Esophagus mucosa (tissue), 1 donor: ENCODE results near the gene ZNF630. TPM values are rescaled to one million over a fixed set of nuclear protein-coding genes. Genes with fewer than 3 reads are reported as not detected.
"Not testable (repeated sequence)": the region's sequence is repeated elsewhere in the genome, so short reads cannot be mapped to it uniquely, and the experiment has no call there.

Source experiments
- ATAC-seq: fragments of 200-7000 bp; cut with Tn5 transposase; one replicate; pipeline ENCODE4 v1.9.1; 2020
- total RNA-seq: library from RNA; stranded (reverse); gene quantifications from one replicate; pipeline ENCODE4 v1.2.4, GENCODE V29; 2023
- donor health status: DM: yes; HTN: yes; CAD: no.

Gene ZNF630
- total RNA-seq, 1 donor from 2014 or later = 1.4 TPM

DNA sequence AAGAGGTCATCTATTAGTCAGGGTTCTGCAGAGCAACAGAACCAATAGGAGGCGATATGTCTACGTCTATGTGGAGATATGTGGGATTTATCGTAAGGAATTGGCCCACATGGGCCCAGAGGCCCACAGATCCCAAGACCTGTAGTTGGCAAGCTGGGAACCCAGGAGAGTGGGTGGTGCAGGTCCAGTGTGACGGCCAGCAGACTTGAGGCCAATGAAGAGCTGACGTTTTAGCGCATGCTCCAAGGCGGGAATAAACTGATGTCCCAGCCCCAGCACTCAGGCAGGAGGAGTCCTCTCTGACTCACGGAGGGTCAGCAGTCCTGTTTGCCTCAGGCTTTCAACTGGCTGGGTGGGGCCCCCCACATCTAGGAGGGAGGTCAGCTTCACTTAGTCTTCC, 43.3 kb downstream of the ZNF630 start:
- no peak for ATAC-seq

DNA sequence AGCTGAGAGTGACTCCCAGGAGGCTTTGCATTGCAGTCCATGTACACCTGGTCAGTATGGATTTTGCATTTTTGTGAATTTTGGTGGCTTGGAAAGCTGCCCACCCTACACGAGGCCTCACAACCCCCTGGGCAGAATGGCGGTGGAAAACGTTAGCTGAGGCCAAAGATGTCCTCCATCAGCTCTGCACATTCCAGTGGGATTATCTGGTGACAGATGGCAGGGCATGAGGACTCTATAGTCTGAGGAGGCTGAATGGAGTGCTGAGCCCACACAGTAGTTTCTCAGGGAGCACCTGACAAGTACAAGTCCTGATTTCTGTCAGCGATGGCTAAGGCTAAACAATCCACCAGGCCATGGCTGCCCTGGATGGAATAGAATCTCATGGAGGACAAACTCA, 43.9 kb downstream of the ZNF630 start:
- ATAC-seq = not testable (repeated sequence)

DNA sequence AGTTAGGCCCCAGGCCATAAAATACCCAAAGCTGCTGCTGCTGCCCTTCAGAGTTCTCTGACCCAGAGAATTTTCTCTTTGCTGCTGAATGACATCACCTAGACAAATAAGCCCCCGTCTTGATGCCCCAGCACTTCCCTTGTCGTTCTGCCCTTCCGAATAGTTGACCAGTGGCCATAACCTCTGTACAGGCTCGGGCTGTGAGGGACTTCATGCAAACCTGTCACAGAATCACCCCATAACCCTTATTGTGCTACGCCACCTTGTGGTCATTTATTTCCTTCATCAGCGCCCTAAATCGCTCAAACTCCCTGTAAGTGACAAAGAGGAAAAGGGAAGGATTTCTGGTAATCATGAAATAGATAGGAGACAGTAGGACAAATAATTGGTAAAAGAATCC, 45.9 kb downstream of the ZNF630 start:
- peak; percentile 55 for ATAC-seq

DNA sequence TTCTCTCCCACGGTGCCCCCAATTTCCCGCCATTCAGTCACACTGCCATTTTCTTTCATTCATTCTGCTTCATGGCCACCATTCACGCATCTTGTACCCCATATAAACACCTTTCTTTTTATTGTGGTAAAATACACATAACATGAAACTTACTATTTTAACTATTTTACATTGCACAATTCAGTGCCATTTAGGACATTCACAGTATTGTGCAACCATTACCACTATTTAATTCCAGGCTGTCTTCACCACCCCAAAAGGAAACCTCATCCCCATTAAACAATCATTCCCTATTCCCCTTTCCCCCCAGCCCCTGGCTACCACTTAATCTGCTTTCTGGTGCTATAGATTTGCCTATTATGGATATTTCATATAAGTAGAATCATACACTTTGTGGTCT, 48.7 kb downstream of the ZNF630 start:
- ATAC-seq = no peak

DNA sequence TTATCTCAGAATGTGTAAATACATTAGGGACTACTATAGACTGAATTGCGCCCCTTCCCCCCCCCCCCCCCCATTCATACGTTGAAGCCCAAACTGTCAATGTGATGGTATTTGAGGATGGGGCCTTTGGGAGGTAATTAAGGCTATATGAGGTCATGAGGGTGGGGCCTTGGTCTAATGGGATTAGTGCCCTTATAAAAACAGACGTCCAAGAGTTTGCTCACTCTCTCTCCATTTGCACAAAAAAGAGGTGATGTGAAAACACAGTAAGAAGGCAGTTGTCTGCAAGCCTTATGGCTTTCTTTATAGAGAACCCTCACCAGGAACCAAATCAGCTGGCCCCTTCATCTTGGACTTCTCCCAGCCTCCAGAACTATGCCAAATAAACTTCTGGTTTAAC, 49.3 kb downstream of the ZNF630 start:
- no peak for ATAC-seq

DNA sequence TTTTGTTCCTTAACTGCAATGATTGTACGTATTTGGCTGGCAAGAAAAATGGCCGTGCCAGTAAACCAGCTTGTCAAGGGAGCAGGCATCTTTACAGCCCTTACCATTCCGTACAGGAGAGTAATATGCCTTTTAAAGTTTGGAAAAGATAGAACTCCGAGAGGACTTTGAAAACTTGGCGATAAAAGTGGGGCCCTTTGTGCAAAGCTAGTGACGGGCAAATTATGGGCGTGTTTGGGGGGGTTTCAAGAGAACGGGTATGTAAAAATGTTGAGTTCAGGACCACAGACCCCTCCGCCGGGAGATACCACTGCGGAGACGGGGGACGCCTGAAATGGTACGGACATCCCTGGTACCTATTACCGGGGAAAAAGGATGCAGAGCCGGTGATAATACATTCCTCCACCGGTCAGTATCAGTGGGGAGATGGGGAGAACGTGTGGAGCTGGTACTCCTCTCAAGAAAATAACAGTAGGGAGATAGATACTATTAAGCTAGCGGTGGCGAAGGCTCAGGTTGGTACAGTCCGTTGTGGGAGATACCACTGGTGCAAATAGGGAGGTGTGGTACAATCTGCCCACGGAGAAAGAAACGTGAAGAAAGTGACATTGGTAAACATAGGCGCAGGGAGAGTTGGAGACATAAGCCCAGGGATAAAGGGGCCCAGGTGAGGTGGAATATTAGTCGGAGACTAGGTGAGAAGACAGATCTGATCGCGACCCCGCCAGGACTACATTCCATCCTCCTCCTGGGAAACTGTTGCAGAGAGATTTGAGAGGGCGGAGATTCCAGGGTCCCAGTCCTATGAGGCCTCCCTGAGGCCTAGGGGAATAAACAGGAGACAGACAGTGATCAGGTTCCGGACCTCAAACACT, 50.2 kb downstream of the ZNF630 start:
- peak; percentile 72 for ATAC-seq

DNA sequence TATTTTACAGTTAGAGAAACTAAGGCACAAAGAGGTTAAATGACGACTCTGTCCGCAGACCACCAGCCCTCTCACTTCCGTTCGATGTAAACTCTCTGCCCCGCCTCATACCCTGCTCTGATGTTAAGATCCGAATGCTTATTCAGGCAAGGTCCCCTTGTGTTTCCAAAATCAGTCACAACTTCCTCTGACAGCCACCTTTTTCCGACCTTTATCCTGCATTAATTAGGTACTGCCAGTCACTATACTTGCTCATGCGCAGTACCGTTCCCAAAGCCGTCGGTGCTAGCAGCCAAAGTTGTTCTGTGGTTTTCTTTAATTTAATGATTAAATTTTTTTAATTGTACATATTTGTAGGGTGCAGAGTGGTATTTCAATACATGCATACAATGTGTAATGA, 51.0 kb downstream of the ZNF630 start:
- ATAC-seq = not testable (repeated sequence)

DNA sequence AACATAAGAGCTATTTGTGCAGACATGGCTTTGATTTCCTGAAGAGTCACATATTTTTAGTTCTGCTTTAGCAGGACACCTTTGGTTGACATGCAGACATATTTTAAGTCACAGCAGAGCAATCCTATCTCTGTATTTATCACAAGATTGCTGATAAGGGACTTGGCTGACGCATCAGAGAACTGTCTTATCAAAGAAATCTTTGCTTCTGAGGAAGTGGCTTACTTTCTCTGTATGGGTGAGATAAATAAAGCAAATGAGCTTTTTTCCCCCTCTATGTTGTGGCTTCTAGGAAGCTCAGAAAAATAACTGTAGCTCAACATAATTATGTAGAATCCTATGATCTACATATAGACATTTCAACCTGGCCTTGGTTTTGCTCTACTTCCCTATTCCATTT, 51.5 kb downstream of the ZNF630 start:
- not testable (repeated sequence) for ATAC-seq

DNA sequence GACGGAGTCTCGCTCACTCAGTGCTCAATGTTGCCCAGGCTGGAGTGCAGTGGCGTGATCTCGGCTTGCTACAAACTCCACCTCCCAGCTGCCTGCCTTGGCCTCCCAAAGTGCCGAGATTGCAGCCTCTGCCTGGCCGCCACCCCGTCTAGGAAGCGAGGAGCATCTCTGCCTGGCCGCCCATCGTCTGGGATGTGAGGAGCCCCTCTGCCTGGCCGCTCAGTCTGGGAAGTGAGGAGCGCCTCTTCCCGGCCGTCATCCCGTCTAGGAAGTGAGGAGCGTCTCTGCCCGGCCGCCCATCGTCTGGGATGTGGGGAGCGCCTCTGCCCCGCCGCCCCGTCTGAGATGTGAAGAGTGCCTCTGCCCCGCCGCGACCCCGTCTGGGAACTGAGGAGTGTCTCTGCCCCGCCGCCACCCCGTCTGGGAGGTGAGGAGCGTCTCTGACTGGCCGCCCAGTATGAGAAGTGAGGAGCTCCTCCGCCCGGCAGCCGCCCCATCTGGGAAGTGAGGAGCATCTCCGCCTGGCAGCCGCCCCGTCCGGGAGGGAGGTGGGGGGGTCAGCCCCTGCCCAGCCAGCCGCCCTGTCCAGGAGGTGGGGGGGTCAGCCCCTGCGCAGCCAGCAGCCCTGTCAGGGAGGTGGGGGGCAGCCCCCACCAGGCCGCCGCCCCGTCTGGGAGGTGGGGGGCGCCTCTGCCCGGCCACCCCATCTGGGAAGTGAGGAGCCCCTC, 54.7 kb downstream of the ZNF630 start:
- not testable (repeated sequence) for ATAC-seq

DNA sequence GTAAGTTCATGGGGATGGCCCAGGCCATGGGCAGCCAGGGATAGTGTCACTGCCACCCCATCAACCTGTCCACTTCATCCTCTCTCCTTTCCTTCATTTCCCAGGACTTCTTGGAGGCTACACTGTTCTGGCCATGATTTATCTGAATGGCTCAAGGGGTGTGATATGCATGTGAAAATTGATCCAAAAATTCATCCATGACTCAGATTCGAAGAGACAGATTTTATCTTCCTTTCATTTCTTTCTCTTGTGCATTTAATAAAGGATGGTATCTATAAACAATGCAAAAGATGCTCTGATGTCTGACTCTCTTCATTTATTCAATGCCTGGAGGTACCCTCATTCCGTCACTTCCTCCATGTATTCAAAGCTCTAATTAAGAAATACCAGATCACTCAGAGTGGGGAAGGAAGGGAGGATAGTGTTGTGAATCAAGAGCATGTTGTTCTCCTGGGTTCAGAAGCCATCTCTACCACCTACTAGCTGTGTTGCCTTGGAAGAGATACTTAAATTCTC, 61.9 kb downstream of the ZNF630 start:
- not testable (repeated sequence) for ATAC-seq

Other genes with a start within 250 kb of the ZNF630 start
- gene ZNF81, start 234.7 kb downstream of the ZNF630 start, total RNA-seq = 7.8 TPM
- 1.7 TPM for gene ZNF182, start 67.7 kb downstream of the ZNF630 start, total RNA-seq
- gene SPACA5, start 64.7 kb downstream of the ZNF630 start, total RNA-seq = not detected
- not detected for gene SPACA5B, start 59.0 kb upstream of the ZNF630 start, total RNA-seq
- not detected for gene SSX5, start 125.2 kb upstream of the ZNF630 start, total RNA-seq
- gene SSX1, start 183.8 kb upstream of the ZNF630 start, total RNA-seq = not detected